ENCODE data around the gene SLC22A2. TPM values are rescaled to one million over a fixed set of nuclear protein-coding genes. Genes with fewer than 3 reads are reported as not detected.

The SLC22A2 gene
- total and polyA plus RNA-seq, 2 of the 13 experiments (the other 11 are each of a cell fraction or from before 2014, with no cell fraction given) = not detected

GRCh38 chr6:160226118-160226591 is 32.5 kb downstream of the SLC22A2 start:
- H3K36me3 ChIP-seq (replicated peaks in 1 of 2; ENCODE audit: control insufficient read depth in 1 of 2, insufficient read depth in 2 of 2, low read length in 2 of 2) = no peaks in the 10 kb centered on the region
- whole genome bisulfite sequencing (ENCODE audit: low lambda C conversion rate) = 55% methylated on average over 7 of the region's 7 CpGs
- ChIA-PET CTCF (ENCODE audit: low intra/inter-chr PET ratio, low total read pairs) (no interaction called here), POLR2A (no interaction called here)
- H3K9me3 ChIP-seq (ENCODE audit: low read length) = no peaks in the 10 kb centered on the region
- no peaks in the 10 kb centered on the region for H3K4me1 ChIP-seq (ENCODE audit: insufficient read depth, low read length)
- TF ChIP-seq RELA (CRISPR knock-in tag; IDR thresholded peaks at IDR 0.05) (no peak), ASH2L (IDR thresholded peaks at IDR 0.05; ENCODE audit: insufficient read length, low read depth, low read length) (no peak), U2AF1 (optimal IDR thresholded peaks at IDR 0.05; ENCODE audit: low read depth, low read length) (no peak), ZNF687 (CRISPR knock-in tag; IDR thresholded peaks at IDR 0.05) (no peak), ZFP91 (CRISPR knock-in tag; IDR thresholded peaks at IDR 0.05; ENCODE audit: borderline replicate concordance) (no peak), MBD4 (IDR thresholded peaks at IDR 0.05; ENCODE audit: borderline replicate concordance, low read length) (no peak), ZNF12 (CRISPR knock-in tag; IDR thresholded peaks at IDR 0.05) (no peak), ZNF605 (CRISPR knock-in tag; IDR thresholded peaks at IDR 0.05) (no peak)
- TF ChIP-seq, protein P1, sequence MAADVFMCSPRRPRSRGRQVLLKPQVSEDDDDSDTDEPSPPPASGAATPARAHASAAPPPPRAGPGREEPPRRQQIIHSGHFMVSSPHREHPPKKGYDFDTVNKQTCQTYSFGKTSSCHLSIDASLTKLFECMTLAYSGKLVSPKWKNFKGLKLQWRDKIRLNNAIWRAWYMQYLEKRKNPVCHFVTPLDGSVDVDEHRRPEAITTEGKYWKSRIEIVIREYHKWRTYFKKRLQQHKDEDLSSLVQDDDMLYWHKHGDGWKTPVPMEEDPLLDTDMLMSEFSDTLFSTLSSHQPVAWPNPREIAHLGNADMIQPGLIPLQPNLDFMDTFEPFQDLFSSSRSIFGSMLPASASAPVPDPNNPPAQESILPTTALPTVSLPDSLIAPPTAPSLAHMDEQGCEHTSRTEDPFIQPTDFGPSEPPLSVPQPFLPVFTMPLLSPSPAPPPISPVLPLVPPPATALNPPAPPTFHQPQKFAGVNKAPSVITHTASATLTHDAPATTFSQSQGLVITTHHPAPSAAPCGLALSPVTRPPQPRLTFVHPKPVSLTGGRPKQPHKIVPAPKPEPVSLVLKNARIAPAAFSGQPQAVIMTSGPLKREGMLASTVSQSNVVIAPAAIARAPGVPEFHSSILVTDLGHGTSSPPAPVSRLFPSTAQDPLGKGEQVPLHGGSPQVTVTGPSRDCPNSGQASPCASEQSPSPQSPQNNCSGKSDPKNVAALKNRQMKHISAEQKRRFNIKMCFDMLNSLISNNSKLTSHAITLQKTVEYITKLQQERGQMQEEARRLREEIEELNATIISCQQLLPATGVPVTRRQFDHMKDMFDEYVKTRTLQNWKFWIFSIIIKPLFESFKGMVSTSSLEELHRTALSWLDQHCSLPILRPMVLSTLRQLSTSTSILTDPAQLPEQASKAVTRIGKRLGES (CRISPR knock-in tag; IDR thresholded peaks at IDR 0.05; ENCODE audit: borderline replicate concordance) = no peak
- TF ChIP-seq, protein P2, sequence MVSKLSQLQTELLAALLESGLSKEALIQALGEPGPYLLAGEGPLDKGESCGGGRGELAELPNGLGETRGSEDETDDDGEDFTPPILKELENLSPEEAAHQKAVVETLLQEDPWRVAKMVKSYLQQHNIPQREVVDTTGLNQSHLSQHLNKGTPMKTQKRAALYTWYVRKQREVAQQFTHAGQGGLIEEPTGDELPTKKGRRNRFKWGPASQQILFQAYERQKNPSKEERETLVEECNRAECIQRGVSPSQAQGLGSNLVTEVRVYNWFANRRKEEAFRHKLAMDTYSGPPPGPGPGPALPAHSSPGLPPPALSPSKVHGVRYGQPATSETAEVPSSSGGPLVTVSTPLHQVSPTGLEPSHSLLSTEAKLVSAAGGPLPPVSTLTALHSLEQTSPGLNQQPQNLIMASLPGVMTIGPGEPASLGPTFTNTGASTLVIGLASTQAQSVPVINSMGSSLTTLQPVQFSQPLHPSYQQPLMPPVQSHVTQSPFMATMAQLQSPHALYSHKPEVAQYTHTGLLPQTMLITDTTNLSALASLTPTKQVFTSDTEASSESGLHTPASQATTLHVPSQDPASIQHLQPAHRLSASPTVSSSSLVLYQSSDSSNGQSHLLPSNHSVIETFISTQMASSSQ (IDR thresholded peaks at IDR 0.05; ENCODE audit: low read depth) = no peak
- TF ChIP-seq, protein P2 (CRISPR knock-in tag; IDR thresholded peaks at IDR 0.05; ENCODE audit: borderline replicate concordance) = no peak
- ATAC-seq (no peak), DNase-seq (ENCODE audit: low spot score) (no peak), FAIRE-seq (no peak)
- no peaks in the 10 kb centered on the region for H3K27me3 ChIP-seq (ENCODE audit: control insufficient read depth in 1 of 2, insufficient read depth in 2 of 2, low read length in 2 of 2)
- H3K27ac ChIP-seq (ENCODE audit: extremely low read length, insufficient read depth, low read length) = no peak overlapping the region
- no peak overlapping the region for H3K4me3 ChIP-seq (replicated peaks in 1 of 3; ENCODE audit: insufficient read depth in 1 of 3, low read depth in 2 of 3, low read length in 3 of 3)
- no TSS peak for BruUV-seq (replicated peaks)
- in situ Hi-C loops (cut with HindIII; ENCODE audit: extremely low pct_ligation_motif_present, low pct_unique_long_range_greater_than_20kb) = no loop called here
- H3K79me2 ChIP-seq (ENCODE audit: insufficient read depth, low read length) = no peaks in the 10 kb centered on the region
- no peaks in the 10 kb centered on the region for H4K20me1 ChIP-seq (ENCODE audit: insufficient read depth, low read length)
- H2AFZ ChIP-seq (ENCODE audit: low read length) = no peak overlapping the region
- no peak overlapping the region for H3K4me2 ChIP-seq (ENCODE audit: low read depth, low read length)
- intact Hi-C loops (cut with micrococcal nuclease; ENCODE audit: unreplicated experiment) = no loop called here
- no peak overlapping the region for H3K9ac ChIP-seq (ENCODE audit: insufficient read depth, low read depth, low read length)

All from HepG2 (cell line).